Naive B cell (primary cell): ENCODE data around the gene KIF18B. TPM values are rescaled to one million over a fixed set of nuclear protein-coding genes. Genes with fewer than 3 reads are reported as not detected.

ENCODE experiments used
- ATAC-seq, 2 donors: fragments of 150-1000 bp; cut with Tn5 transposase; 2 replicates each; pipeline ENCODE4 v1.10.0; 2021; ENCODE audit warnings: low read depth in 2 of 2, mild to moderate bottlenecking in 2 of 2, moderate library complexity in 2 of 2
- DNase-seq: peaks from one replicate; pipeline ENCODE4 v3.0.0; 2022
- H3K27ac Mint-ChIP-seq, 6 donors: one replicate each; pipeline ENCODE4 v1.8.0; 2020 to 2022; ENCODE audit warnings: mild to moderate bottlenecking in 6 of 6, mixed read lengths in 6 of 6, moderate library complexity in 5 of 6, inconsistent platforms in 2 of 6
- H3K27me3 Mint-ChIP-seq, 3 donors: one replicate each; pipeline ENCODE4 v1.8.0; 2021 to 2022; ENCODE audit warnings: mixed read lengths in 3 of 3, mild to moderate bottlenecking in 1 of 3
- H3K36me3 Mint-ChIP-seq, 2 donors: one replicate each; pipeline ENCODE4 v1.8.0; 2020 to 2022; ENCODE audit warnings: mixed read lengths in 2 of 2, inconsistent platforms in 1 of 2, mild to moderate bottlenecking in 1 of 2
- H3K4me1 Mint-ChIP-seq, 3 donors: one replicate each; pipeline ENCODE4 v1.8.0; 2020 to 2022; ENCODE audit warnings: mixed read lengths in 3 of 3, inconsistent platforms in 1 of 3, mild to moderate bottlenecking in 1 of 3, moderate library complexity in 1 of 3
- H3K4me3 Mint-ChIP-seq, 8 donors: one replicate each; pipeline ENCODE4 v1.8.0; 2020 to 2022; ENCODE audit warnings: mild to moderate bottlenecking in 8 of 8, mixed read lengths in 8 of 8, moderate library complexity in 8 of 8, inconsistent platforms in 2 of 8
- H3K9me3 Mint-ChIP-seq, 7 donors: one replicate each; pipeline ENCODE4 v1.8.0; 2020 to 2022; ENCODE audit warnings: mixed read lengths in 7 of 7, mild to moderate bottlenecking in 5 of 7, inconsistent platforms in 2 of 7, moderate library complexity in 1 of 7
- polyA plus RNA-seq, 6 donors: library from polyadenylated mRNA; unstranded; fragments of 300-500 nt; fragmentation: Illumina TruSeq; gene quantifications; one replicate each; pipeline ENCODE4 v1.2.3, GENCODE V29; 2021; ENCODE audit warnings: low read depth in 6 of 6

Gene KIF18B
- polyA plus RNA-seq, 6 donors from 2014 or later: not detected

DNA sequence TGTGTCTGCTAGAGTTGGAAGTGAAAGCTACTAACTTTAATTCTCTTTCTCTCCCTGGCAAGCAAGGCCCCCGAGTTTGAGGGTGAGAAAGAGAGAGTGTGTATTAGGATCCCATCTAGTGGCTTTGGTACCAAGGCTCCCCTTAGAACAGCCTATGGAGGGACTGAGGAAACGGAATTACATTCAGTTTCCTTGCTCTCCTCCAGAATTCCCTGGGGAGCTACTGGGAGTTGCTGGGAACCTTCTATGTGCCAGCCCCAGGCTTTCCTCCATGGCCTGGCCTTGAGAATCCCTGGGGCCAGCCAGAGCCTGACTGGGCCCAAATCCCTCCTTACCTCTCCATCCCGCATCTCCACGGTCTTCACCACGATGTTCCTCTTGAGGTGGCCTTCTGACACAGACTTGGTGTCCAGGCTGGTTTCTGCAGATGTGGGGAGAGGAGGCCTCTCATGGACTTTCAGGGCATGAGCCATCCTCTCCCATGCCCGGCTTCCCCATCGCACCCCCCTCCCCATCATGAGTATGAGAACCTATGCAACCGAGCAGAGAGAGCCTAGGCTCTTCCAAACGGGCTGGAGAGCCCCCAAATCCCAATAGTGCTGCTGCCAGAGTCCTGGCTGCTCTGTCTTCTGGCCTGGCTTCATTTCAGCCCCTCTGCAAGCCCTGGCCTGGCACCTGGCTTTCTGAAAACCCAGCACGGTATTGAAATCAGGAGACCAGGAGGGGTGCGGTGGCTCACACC is 39.7 kb downstream of the KIF18B start:
- Mint-ChIP-seq H3K4me3 (no peak overlapping the region), H3K9me3 (no peaks in the 10 kb centered on the region), H3K4me1 (peaks cover 10 to 12% (median 11%) of the 10 kb centered on the region in 3 donors), H3K27ac (no peak overlapping the region), H3K36me3 (no peaks in the 10 kb centered on the region), H3K27me3 (peaks cover 26 to 55% (median 45%) of the 10 kb centered on the region in 3 donors)
- DNase-seq: no peak
- no peak for ATAC-seq

DNA sequence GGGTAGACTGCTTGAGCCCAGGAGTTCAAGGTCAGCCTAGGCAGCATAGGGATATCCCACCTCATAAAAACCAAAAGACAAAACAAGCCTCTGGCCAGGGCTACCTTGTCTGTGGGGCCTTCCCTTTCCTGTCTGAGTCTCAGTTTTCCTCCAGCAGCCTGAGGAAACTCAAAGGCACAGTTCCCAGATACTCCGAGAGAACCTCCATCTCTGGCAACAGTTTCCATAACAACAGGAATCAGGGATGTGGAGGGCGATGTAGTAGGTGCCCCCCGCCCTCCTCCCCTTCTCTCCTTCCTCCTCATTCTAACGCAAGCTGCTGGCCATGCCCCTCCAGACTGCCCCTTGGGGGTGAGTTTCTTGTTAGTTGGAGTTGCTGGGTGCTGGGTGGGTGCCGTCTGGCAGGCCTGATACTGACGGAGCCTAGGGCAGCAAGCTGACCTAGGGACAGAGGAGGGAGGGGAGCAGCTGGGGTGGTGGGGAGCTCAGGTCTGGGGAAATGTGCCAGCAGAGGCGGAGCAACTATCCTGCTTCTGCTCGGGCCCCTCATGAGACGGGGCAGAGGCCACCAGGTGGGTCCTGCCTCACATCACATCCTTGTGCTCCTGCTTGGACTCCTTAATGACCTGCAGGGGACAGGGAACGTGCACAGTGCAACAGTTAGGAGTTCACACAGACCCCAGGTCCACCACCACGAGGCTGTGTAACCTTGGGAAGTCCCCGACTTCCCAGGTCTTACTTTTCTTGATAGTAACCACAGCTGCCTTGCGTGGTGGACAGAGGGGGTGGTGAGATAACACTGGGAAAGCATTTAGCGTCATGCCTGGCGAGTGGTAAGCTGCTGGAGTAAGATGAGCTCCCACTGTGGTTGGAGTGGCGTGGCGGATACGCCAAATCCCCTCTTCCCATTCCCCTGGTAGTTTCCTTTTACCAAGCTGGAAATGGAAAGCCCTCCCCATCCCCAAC is 40.5 kb downstream of the KIF18B start:
- Mint-ChIP-seq H3K36me3 (no peaks in the 10 kb centered on the region), H3K4me1 (peaks cover 6 to 12% (median 8%) of the 10 kb centered on the region in 3 donors), H3K4me3 (no peak overlapping the region), H3K27me3 (peaks cover 21 to 56% (median 37%) of the 10 kb centered on the region in 3 donors), H3K9me3 (no peaks in the 10 kb centered on the region), H3K27ac (peak overlapping the region in 1 of 6 donors; percentile 57)
- ATAC-seq (no peak), DNase-seq (no peak)

DNA sequence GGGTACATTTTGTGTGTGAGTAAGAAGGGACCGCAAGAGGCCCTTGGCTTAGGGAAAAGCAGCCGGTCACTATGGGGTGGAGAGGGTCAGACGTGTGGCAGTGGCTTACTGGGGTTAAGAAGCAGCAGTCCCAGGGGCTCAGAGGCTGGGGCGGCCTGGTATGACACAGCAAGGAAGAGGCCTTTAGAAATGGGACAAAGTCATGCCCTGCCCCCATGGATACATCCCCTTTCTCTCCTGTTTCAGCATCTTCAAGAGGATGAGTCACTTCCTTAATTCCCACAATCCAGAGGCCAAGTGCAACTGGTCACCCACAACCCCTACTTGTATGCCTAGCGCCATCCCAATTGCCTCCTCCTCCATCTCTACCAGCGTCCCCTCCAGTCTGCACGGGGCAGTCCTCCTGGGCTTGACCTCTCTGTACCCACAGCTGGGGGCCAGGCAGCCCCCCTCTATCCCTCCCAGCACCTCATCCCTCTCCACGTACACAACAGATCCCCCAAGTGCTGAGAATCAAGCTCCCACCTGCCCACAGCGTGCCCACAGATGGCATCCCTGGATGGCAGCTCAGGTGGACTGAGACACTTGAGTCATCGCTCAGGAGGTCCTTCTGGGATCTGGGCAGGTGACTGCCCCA is 41.4 kb downstream of the KIF18B start:
- no peak for DNase-seq
- no peak overlapping the region for H3K4me3 Mint-ChIP-seq
- no peak overlapping the region for H3K27ac Mint-ChIP-seq
- no peaks in the 10 kb centered on the region for H3K36me3 Mint-ChIP-seq
- peaks cover 6 to 8% (median 7%) of the 10 kb centered on the region in 3 donors for H3K4me1 Mint-ChIP-seq
- no peaks in the 10 kb centered on the region for H3K9me3 Mint-ChIP-seq
- H3K27me3 Mint-ChIP-seq: peaks cover 17 to 50% (median 30%) of the 10 kb centered on the region in 3 donors
- no peak for ATAC-seq

DNA sequence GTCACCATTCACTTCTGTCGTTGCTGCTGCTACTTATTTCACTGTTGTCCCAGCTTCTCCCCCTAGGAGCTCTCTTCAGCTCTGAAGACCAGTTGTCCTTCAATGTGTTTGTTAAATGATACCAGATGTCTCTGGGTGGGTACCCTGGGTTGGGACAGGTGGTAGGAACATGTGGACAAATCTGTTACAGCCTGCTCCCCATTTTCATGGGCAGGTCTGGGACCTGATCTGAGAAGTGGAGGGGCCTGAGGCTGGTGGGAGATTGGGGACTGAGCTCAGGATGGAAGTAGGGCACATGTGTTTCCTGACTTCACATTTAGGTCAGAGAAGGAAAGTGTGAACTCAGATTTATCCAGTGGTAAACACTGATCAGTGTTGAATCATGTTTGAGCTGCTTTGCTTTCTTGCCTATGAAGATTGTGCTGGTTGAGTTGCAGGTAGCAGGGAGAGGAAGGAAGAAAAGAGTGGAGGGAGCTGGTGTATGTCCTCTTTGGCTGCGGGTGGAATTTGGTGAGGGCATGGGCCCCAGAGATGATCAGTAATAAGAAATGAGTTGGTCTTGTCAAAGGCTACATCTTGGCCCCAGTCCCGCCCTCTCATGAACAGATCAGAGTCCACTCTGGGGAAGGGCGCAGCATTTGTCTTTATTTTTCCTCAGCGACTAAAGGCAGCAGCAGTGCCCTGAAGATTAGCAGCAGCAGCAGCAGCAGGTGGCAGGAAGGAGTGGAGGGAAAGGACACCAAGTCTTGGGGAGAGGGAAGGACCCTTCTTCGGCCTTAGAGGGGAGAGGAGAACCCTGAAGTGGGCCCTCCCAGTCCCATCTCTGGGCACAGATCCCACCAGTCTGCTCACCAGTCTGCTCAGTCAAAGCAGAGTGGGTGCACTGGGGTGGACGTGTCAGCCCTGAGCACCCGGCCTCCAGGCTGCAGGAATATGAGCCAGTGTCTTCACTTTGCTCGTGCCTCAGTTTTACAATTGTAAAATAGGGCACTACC is 42.3 kb downstream of the KIF18B start:
- no peaks in the 10 kb centered on the region for H3K9me3 Mint-ChIP-seq
- DNase-seq (no peak), ATAC-seq (no peak)
- H3K27me3 Mint-ChIP-seq: peaks cover 12 to 43% (median 22%) of the 10 kb centered on the region in 3 donors
- no peak overlapping the region for H3K4me3 Mint-ChIP-seq
- no peak overlapping the region for H3K27ac Mint-ChIP-seq
- H3K4me1 Mint-ChIP-seq: peaks cover 0 to 2% (median 1%) of the 10 kb centered on the region in 3 donors
- H3K36me3 Mint-ChIP-seq: no peaks in the 10 kb centered on the region

DNA sequence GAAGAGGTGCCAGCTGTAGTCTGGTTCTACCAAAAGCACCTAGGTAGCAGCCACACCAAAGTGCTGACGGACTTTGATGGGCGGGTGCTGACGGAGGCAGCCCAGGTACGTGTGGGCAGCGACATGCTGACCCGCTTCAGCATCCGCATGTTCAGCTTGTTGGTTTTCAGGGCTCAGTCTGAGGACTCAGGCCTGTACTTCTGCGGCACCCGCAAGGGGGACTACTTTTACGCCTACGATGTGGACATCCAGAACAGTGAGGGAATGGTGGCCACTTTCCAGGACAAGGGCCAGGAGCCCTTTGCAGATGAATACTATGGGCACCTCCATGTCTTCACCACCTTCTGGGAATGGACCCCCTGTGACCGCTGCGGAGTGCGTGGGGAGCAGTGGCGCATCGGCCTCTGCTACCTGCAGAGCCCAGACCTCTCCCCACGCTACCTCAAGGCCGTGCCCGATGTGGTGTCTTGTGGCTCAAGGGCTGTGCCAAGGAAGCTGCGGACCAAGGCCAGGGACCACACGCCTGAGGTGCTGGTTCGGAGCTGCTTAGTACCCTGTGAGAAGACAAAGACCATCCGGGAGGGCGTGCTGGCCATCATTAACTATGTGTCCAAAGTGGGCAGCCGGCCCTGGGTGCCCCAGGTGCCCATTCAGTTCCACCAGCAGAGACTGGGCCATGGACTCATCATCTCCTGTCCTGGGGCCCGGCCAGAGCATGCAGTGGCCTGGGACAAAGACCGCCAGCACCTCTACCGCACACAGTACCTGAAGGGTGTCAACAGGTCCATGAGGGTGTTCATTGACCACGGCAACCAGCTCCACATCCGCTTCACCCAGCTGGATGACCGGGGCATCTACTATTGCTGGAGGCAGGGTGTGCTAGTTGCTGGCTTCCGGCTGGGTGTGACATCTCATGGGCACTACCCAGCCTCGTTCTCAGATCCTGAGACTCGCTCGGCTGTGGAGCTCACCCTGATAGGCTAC is 43.3 kb downstream of the KIF18B start:
- Mint-ChIP-seq H3K27me3 (peaks cover 8 to 34% (median 18%) of the 10 kb centered on the region in 3 donors), H3K9me3 (no peaks in the 10 kb centered on the region), H3K36me3 (no peaks in the 10 kb centered on the region), H3K27ac (no peak overlapping the region), H3K4me3 (no peak overlapping the region), H3K4me1 (peaks cover 5 to 12% (median 10%) of the 10 kb centered on the region in 3 donors)
- DNase-seq (no peak), ATAC-seq (no peak)

DNA sequence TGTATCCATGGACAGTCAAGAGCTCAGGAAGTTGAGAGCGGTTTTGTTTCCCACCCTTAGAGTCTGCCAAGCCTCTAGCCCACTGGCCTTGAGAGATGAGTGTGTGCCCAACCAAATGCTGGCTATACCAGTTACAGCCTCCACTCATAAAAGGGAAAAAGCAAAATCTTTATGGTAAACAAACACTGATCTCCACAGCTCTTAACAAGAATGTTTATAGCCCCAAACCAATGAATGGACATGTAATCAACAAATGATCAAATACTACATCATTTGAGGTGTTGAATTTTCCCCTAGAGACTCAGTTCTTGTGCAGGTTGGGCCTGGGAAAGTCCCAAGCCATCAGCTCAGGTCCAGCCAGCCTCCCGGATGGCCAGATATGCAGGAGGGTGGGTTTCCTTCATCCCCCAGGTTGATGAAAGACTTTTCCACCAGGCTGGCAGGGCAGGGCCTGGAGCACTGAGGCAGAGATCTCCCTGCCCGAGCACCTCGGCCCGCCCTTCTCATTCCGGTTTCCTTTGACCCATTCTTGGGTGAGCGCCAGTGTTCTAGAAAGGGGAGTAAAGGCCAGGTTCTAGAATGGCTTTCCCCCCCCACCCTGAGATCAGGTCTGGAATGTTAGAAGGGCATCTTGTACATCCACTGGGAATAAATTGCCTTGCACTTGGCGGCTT is 44.4 kb downstream of the KIF18B start:
- Mint-ChIP-seq H3K9me3 (no peaks in the 10 kb centered on the region), H3K4me1 (peaks cover 11 to 21% (median 19%) of the 10 kb centered on the region in 3 donors), H3K4me3 (no peak overlapping the region), H3K27me3 (peaks cover 7 to 28% (median 8%) of the 10 kb centered on the region in 3 donors), H3K27ac (peak overlapping the region in 1 of 6 donors; percentile 47), H3K36me3 (no peaks in the 10 kb centered on the region)
- ATAC-seq: no peak
- DNase-seq: no peak

DNA sequence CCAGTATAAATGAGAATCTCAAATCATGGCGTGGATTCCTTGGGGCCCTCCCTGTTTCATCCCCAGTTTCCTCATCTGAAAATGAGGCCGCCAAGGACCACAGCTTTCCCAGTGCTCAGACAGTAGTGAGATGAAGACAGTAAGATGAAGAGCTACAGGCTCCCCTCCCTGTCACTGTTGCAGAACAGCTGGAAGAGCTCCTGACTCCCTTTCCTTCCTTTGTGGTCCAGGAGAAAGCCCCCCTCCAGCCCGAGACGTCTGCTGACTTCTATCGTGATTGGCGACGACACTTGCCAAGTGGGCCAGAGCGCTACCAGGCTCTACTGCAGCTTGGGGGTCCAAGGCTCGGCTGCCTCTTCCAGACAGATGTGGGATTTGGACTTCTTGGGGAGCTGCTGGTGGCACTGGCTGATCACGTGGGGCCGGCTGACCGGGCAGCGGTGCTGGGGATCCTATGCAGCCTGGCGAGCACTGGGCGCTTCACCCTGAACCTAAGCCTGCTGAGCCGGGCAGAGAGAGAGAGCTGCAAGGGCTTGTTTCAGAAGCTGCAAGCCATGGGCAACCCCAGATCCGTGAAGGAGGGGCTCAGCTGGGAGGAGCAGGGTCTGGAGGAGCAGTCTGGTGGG is 45.3 kb downstream of the KIF18B start:
- DNase-seq (no peak), ATAC-seq (no peak)
- Mint-ChIP-seq H3K9me3 (no peaks in the 10 kb centered on the region), H3K27ac (peak overlapping the region in 3 of 6 donors; percentile 24 to 83 (median 64)), H3K4me1 (peaks cover 11 to 25% (median 21%) of the 10 kb centered on the region in 3 donors), H3K4me3 (peak overlapping the region in 1 of 8 donors; percentile 96), H3K36me3 (no peaks in the 10 kb centered on the region), H3K27me3 (peaks cover 7 to 28% (median 8%) of the 10 kb centered on the region in 3 donors)

DNA sequence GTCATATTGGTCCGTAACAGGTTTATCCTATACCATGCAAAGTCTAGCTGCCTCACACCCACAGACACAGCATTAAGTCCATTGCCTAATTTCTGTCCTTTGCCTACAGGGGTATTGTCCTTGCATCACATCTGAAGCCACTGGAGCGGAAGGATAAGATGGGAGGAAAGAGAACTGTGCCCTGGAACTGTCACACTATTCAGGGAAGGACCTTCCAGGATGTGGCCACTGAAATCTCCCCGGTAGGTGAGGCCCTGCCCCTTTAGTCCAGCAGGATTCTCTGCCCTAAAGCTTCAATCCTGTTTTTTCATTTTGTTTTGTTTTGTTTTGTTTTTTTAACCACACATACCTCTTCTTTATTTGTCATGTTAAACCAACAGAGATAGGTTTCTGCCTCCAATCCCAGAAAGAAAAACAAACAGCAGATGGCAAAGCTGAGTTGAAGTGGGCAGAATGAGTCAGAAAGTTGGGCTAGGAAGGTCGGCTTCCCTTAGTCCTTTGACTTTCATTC is 46.1 kb downstream of the KIF18B start:
- DNase-seq: no peak

DNA sequence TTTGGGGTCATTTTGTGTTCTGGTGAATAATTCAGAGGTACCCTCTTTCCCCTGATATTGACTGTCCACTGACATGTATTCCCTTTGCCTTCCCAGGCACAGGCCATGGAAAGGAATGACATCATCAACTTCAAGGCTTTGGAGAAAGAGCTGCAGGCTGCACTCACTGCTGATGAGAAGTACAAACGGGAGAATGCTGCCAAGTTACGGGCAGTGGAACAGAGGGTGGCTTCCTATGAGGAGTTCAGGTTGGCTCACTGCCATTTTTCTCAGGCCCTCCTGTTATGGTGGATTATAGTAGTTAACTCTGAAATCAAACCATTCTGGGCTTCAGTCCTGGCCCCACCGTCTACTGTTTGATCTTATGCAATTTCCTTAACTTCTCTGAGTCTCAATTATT is 46.7 kb downstream of the KIF18B start:
- DNase-seq: no peak

More for the DNA sequence above, 46.1 kb downstream of the KIF18B start:
- ATAC-seq: no peak
- H3K36me3 Mint-ChIP-seq: no peaks in the 10 kb centered on the region
- peak overlapping the region in 2 of 6 donors; percentile 24 to 36 for H3K27ac Mint-ChIP-seq
- peaks cover 5 to 27% (median 7%) of the 10 kb centered on the region in 3 donors for H3K27me3 Mint-ChIP-seq
- H3K9me3 Mint-ChIP-seq: no peaks in the 10 kb centered on the region
- H3K4me3 Mint-ChIP-seq: peak overlapping the region in 1 of 8 donors; percentile 96
- H3K4me1 Mint-ChIP-seq: peaks cover 11 to 29% (median 21%) of the 10 kb centered on the region in 3 donors

DNA sequence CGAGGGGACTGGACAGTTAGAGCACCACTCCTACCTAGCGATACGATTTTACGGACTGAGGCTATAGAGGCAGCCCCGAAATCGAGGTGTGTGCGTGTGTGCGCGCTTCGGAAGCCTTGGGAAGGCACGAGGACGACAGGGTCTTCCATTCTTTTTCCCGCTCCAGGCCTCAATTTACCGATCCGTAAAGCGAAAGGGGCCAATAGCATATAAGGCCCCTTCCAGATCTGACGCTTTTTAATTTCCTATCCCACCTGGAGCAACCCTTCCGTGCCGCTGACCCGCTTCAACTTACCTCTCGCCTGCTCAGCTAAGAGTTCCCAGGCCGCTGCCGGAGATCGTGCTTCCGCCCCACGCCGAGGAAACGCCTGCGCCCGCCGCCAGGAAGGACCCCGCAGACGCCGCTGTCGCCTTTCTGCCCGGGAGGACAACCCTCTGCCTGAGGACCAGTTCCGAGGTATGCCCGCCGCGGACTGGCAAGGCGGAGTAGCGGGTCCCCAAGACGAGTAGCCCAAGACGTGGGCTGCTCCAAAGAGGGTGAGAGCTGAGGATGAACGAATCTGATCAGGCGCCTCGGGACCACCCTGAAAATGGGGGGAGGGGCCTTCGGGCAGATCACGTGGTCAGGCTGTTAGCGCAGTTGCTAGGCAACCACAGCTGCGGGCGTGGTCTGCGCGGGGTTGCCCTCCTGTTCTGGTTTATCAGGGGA is 48.3 kb downstream of the KIF18B start, which contains the start of gene EFTUD2:
Gene EFTUD2 (minus strand): TSS at position 372 of the 709 bp plus-strand sequence. CDS start 4,924 bp downstream, outside the sequence.
- H3K27me3 Mint-ChIP-seq: peaks cover 0 to 12% (median 0%) of the 10 kb centered on the region in 3 donors
- H3K4me1 Mint-ChIP-seq: peaks cover 22 to 43% (median 31%) of the 10 kb centered on the region in 3 donors
- peak within 1 kb of the TSS; percentile 82 to 98 (median 96) for H3K4me3 Mint-ChIP-seq
- H3K9me3 Mint-ChIP-seq: no peaks in the 10 kb centered on the region
- H3K36me3 Mint-ChIP-seq: peaks cover 0 to 7% of the 10 kb centered on the region in 2 donors
- peak within 1 kb of the TSS; percentile 99 to 100 (median 100) for H3K27ac Mint-ChIP-seq
- peak; percentile 95 for DNase-seq
- peak; percentile 85 to 89 for ATAC-seq

More for the DNA sequence above, 46.7 kb downstream of the KIF18B start:
- no peak for ATAC-seq
- peaks cover 0 to 21% (median 7%) of the 10 kb centered on the region in 3 donors for H3K27me3 Mint-ChIP-seq
- peak overlapping the region in 3 of 6 donors; percentile 6 to 100 (median 55) for H3K27ac Mint-ChIP-seq
- no peaks in the 10 kb centered on the region for H3K9me3 Mint-ChIP-seq
- H3K4me3 Mint-ChIP-seq: peak overlapping the region in 4 of 8 donors; percentile 16 to 98 (median 89)
- H3K36me3 Mint-ChIP-seq: peaks cover 0 to under 1% of the 10 kb centered on the region in 2 donors
- peaks cover 14 to 34% (median 25%) of the 10 kb centered on the region in 3 donors for H3K4me1 Mint-ChIP-seq
